Mammary epithelial cell (primary cell): ENCODE data around the gene GABARAP.

ENCODE experiments used
- CTCF ChIP-seq, 2 donors: IDR thresholded peaks in 1 of 2; conservative IDR thresholded peaks in 1 of 2; 2 replicates each; pipeline ENCODE4 v1.5.1; 2011 to 2012; ENCODE audit warnings: inconsistent platforms in 2 of 2, low read length in 2 of 2, mild to moderate bottlenecking in 2 of 2, control low read depth in 1 of 2, low read depth in 1 of 2; ENCODE audit not compliant: insufficient read depth in 1 of 2; ENCODE audit errors: extremely low read depth in 1 of 2
- EZH2 ChIP-seq: IDR thresholded peaks from 2 replicates; pipeline ENCODE4 v1.6.1; 2012; ENCODE audit warnings: low read length, inconsistent platforms, borderline replicate concordance

GRCh38 chr17:7191069-7191468, 51.2 kb downstream of the GABARAP start:
- TF ChIP-seq CTCF (conservative IDR thresholded peaks at IDR 0.05 in 1 of 2, IDR thresholded peaks at IDR 0.05 in 1 of 2; ENCODE audit: extremely low read depth in 1 of 2, insufficient read depth in 1 of 2, low read depth in 1 of 2, low read length in 2 of 2): no peak
- no peak for TF ChIP-seq EZH2
